ENCODE measurements around the gene TSC22D4.

DNA sequence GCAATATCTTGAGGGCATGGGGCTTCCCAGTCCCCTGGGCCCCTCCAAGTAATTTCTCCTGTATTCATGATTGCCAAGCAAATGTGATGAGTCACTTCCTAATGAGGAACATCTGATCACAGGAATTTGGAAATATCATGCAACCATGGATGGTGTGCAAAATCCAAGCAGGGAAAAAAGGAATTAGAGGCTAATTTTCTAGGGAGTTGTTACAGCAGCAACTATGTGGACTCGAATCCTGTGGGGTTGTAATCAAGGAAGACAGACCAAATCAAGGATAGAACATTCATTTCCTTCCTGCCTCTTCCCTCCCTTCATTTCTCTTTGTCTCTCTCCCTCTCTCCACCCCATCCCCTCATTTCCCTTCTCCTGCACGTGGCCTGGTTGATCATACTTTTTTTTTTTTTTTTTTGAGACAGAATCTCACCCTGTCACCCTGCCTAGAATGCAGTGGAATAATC, 36.1 kb upstream of the TSC22D4 start:
- TF ChIP-seq SP1 (IDR thresholded peaks at IDR 0.05) (no peak), FOXA1 (IDR thresholded peaks at IDR 0.05) (no peak), ARNT (IDR thresholded peaks at IDR 0.05) (no peak), LEF1 (IDR thresholded peaks at IDR 0.05; ENCODE audit: borderline replicate concordance) (no peak), BHLHE40 (IDR thresholded peaks at IDR 0.05; ENCODE audit: borderline replicate concordance) (no peak), FOXM1 (IDR thresholded peaks at IDR 0.05; ENCODE audit: borderline replicate concordance) (no peak), ZNF384 (IDR thresholded peaks at IDR 0.05) (no peak), TARDBP (IDR thresholded peaks at IDR 0.05) (no peak), FOXK2 (IDR thresholded peaks at IDR 0.05) (no peak), CTBP1 (IDR thresholded peaks at IDR 0.05; ENCODE audit: borderline replicate concordance) (no peak), HDGF (IDR thresholded peaks at IDR 0.05; ENCODE audit: borderline replicate concordance) (no peak)
- TF ChIP-seq, protein P1, sequence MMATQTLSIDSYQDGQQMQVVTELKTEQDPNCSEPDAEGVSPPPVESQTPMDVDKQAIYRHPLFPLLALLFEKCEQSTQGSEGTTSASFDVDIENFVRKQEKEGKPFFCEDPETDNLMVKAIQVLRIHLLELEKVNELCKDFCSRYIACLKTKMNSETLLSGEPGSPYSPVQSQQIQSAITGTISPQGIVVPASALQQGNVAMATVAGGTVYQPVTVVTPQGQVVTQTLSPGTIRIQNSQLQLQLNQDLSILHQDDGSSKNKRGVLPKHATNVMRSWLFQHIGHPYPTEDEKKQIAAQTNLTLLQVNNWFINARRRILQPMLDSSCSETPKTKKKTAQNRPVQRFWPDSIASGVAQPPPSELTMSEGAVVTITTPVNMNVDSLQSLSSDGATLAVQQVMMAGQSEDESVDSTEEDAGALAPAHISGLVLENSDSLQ (IDR thresholded peaks at IDR 0.05), result no peak
